ENCODE measurements around the gene NOTO. TPM values are rescaled to one million over a fixed set of nuclear protein-coding genes. Genes with fewer than 3 reads are reported as not detected.
A peak's percentile ranks its signal among the peaks of the same experiment; 100 is the strongest.

The NOTO gene
- total RNA-seq, 1 experiment from 2014 or later: 0.66 TPM

- H3K4me2 ChIP-seq (ENCODE audit: insufficient read depth, insufficient read length, low read length): peak overlapping the region; percentile 69
- no peaks in the 10 kb centered on the region for H3K79me2 ChIP-seq (ENCODE audit: insufficient read depth, low read length)
- no peak overlapping the region for H3T11ph ChIP-seq (ENCODE audit: low read length)
- peaks cover 4% of the 10 kb centered on the region; the same call in 1 of the 2 replicates for H3K4me1 ChIP-seq (ENCODE audit: insufficient read depth, low read length)
- TF ChIP-seq CTCF (conservative IDR thresholded peaks at IDR 0.05): peak; percentile 24; the same call in 2 of the 3 replicates
- H3K18ac ChIP-seq (ENCODE audit: insufficient read length, low read depth, low read length): no peak overlapping the region
- H2AK5ac ChIP-seq (ENCODE audit: insufficient read length, low read length): no peak overlapping the region
- DNase-seq: peak; percentile 69
- H4K91ac ChIP-seq (ENCODE audit: insufficient read length, low read depth, low read length): no peak overlapping the region
- H3K9me3 ChIP-seq (ENCODE audit: control insufficient read depth, low read depth, low read length): no peaks in the 10 kb centered on the region
- H3K4ac ChIP-seq (ENCODE audit: low read depth, low read length): no peak overlapping the region
- no peak overlapping the region; the same call in 1 of the 2 replicates for H3K14ac ChIP-seq (ENCODE audit: insufficient read depth, low read length)
- H4K20me1 ChIP-seq (ENCODE audit: control insufficient read depth, insufficient read depth, insufficient read length): no peaks in the 10 kb centered on the region
- peak overlapping the region; percentile 72 to 92 for H3K4me3 Mint-ChIP-seq
- H3K27me3 Mint-ChIP-seq (ENCODE audit: low read depth): peaks cover 93% of the 10 kb centered on the region
- no peak overlapping the region for H2BK12ac ChIP-seq (ENCODE audit: insufficient read length, low read depth, low read length)
- H3K56ac ChIP-seq (ENCODE audit: insufficient read length, low read depth, low read length): no peak overlapping the region
- no peaks in the 10 kb centered on the region for H3K36me3 Mint-ChIP-seq (ENCODE audit: insufficient read depth in 1 of 3, low read depth in 3 of 3)
- no peak overlapping the region for H2BK120ac ChIP-seq (ENCODE audit: low read depth, low read length, poor library complexity, severe bottlenecking)
- H3K27ac ChIP-seq (ENCODE audit: insufficient read length, low read depth, low read length): no peak overlapping the region
- H2BK20ac ChIP-seq (ENCODE audit: low read depth, low read length, poor library complexity, severe bottlenecking): no peak overlapping the region
- H3K9me3 Mint-ChIP-seq: no peaks in the 10 kb centered on the region; a peak in 1 of 5 replicates
- peaks cover 24% of the 10 kb centered on the region for H3K23me2 ChIP-seq (ENCODE audit: insufficient read length, low read depth, low read length, poor library complexity, severe bottlenecking)
- H2BK5ac ChIP-seq (ENCODE audit: insufficient read length, low read length): no peak overlapping the region
- no peak overlapping the region for H3K23ac ChIP-seq (ENCODE audit: insufficient read length, low read depth, low read length)
- H3K27ac Mint-ChIP-seq: no peak overlapping the region
- H2AFZ ChIP-seq (ENCODE audit: low read length): no peak overlapping the region
- no peak overlapping the region for H4K8ac ChIP-seq (replicated peaks; ENCODE audit: insufficient read length, low read depth, low read length)
- no peaks in the 10 kb centered on the region for H3K79me1 ChIP-seq (ENCODE audit: insufficient read depth, low read depth, low read length, poor library complexity, severe bottlenecking)
- peaks cover 29% of the 10 kb centered on the region for H3K27me3 ChIP-seq (ENCODE audit: insufficient read depth, low read length)
- H3K4me1 Mint-ChIP-seq: peaks cover 19 to 25% of the 10 kb centered on the region in 2 experiments
- H2BK15ac ChIP-seq (ENCODE audit: low read depth, low read length): no peak overlapping the region
- WGBS (ENCODE audit: extremely low coverage, insufficient read length, low lambda C conversion rate): no CpG with 5 or more reads among the region's 31 CpGs
- no peak overlapping the region for H3K9ac ChIP-seq (ENCODE audit: extremely low read depth, insufficient read length, low read length)
- H4K5ac ChIP-seq (ENCODE audit: insufficient read length, low read depth, low read length): no peak overlapping the region
These were observed 26.0 kb upstream of the NOTO start for GRCh38 chr2:73176205-73176880.

All from H9 (cell line).